HepG2 (cell line): Measurements from ENCODE around the gene SARS2. TPM values are rescaled to one million over a fixed set of nuclear protein-coding genes. Genes with fewer than 3 reads are reported as not detected.

Experiments used
- BHLHE40 ChIP-seq: IDR thresholded peaks from 2 replicates; pipeline ENCODE4 v1.6.1; 2011; ENCODE audit warnings: low read length, improper control_type of control experiment
- CHD2 ChIP-seq: IDR thresholded peaks from 2 replicates; pipeline ENCODE4 v1.6.1; 2011; ENCODE audit warnings: low read depth, low read length, improper control_type of control experiment
- FOXA1 ChIP-seq, 2 experiments: fragments of 450-650 bp in 1 of 2; sonication (generic) in 1 of 2; formaldehyde crosslinking in 1 of 2; IDR thresholded peaks; 2 replicates each; pipeline versions ENCODE4 v1.4.0 to v1.6.1; 2016 to 2020; ENCODE audit warnings: missing genetic modification reagents in 1 of 2
- MAX ChIP-seq: IDR thresholded peaks from 2 replicates; pipeline ENCODE4 v1.6.1; 2012; ENCODE audit warnings: inconsistent platforms
- MED13 ChIP-seq: sonication (generic); formaldehyde crosslinking; IDR thresholded peaks from 2 replicates; pipeline ENCODE4 v1.5.0; 2020; ENCODE audit warnings: missing genetic modification reagents
- NR0B2 ChIP-seq: sonication (generic); formaldehyde crosslinking; IDR thresholded peaks from 2 replicates; pipeline ENCODE4 v1.4.0; 2020; ENCODE audit warnings: mild to moderate bottlenecking, missing genetic modification reagents
- POGZ ChIP-seq: sonication (generic); formaldehyde crosslinking; IDR thresholded peaks from 2 replicates; pipeline ENCODE4 v1.4.0; 2020; ENCODE audit warnings: mild to moderate bottlenecking, missing genetic modification reagents
- RAD21 ChIP-seq: fragments of 450-650 bp; formaldehyde crosslinking; IDR thresholded peaks from 2 replicates; pipeline ENCODE4 v1.5.0; 2020; ENCODE audit warnings: mild to moderate bottlenecking
- RBM22 ChIP-seq: fragments of 200-400 bp; formaldehyde crosslinking; optimal IDR thresholded peaks from 2 replicates; pipeline ENCODE3; 2017; ENCODE audit warnings: mild to moderate bottlenecking, low read length, moderate library complexity
- SP1 ChIP-seq, 2 experiments: fragments of 450-650 bp in 1 of 2; sonication (generic) in 1 of 2; formaldehyde crosslinking in 1 of 2; IDR thresholded peaks; 2 replicates each; pipeline versions ENCODE4 v1.4.0 to v1.6.1; 2016 to 2020; ENCODE audit warnings: missing genetic modification reagents in 1 of 2
- SRY ChIP-seq: sonication (generic); formaldehyde crosslinking; IDR thresholded peaks from 2 replicates; pipeline ENCODE4 v1.8.0; 2022; ENCODE audit warnings: mild to moderate bottlenecking, missing genetic modification reagents
- ZC3H13 ChIP-seq: sonication (generic); formaldehyde crosslinking; IDR thresholded peaks from 2 replicates; pipeline ENCODE4 v1.8.1; 2023; ENCODE audit warnings: mild to moderate bottlenecking, missing genetic modification reagents, moderate library complexity
- ZIK1 ChIP-seq: sonication (generic); formaldehyde crosslinking; IDR thresholded peaks from 2 replicates; pipeline ENCODE4 v1.5.0; 2020; ENCODE audit warnings: mild to moderate bottlenecking, low read depth, missing genetic modification reagents, borderline replicate concordance
- ZNF143 ChIP-seq: sonication (generic); formaldehyde crosslinking; IDR thresholded peaks from 2 replicates; pipeline ENCODE4 v1.4.0; 2020; ENCODE audit warnings: missing genetic modification reagents
- ZNF205 ChIP-seq: IDR thresholded peaks from 2 replicates; pipeline ENCODE4 v1.6.1; 2018; ENCODE audit warnings: missing biosample characterization, missing genetic modification reagents
- ZNF484 ChIP-seq: sonication (generic); formaldehyde crosslinking; IDR thresholded peaks from 2 replicates; pipeline ENCODE4 v1.5.1; 2020; ENCODE audit warnings: mild to moderate bottlenecking, low read depth, missing genetic modification reagents, borderline replicate concordance
- ZNF569 ChIP-seq: sonication (generic); formaldehyde crosslinking; IDR thresholded peaks from 2 replicates; pipeline ENCODE4 v1.5.0; 2020; ENCODE audit warnings: mild to moderate bottlenecking, missing genetic modification reagents, moderate library complexity, borderline replicate concordance
- ZNF772 ChIP-seq: sonication (generic); formaldehyde crosslinking; IDR thresholded peaks from 2 replicates; pipeline ENCODE4 v1.5.0; 2020; ENCODE audit warnings: mild to moderate bottlenecking, missing genetic modification reagents
- polyA plus RNA-seq, 8 experiments: library from polyadenylated mRNA; depleted of rRNA in 3 of 8; stranded (reverse) in 7 of 8; unstranded in 1 of 8; fragments of >200 nt; fragmentation: Illumina TruSeq in 4 of 8; extraction: Trizol in 4 of 8; gene quantifications; 2 replicates each; pipeline versions ENCODE4 v1.2.1 to v1.2.3, GENCODE V29; 2011 to 2016; ENCODE audit warnings: low read depth in 4 of 8, missing spikeins in 1 of 8, mixed read lengths in 1 of 8; ENCODE audit not compliant: insufficient read depth in 1 of 8
- total RNA-seq, 5 experiments: library from RNA; depleted of rRNA; stranded (reverse); fragments of >200 nt; fragmentation: Illumina TruSeq; extraction: Trizol; gene quantifications; 2 replicates each; pipeline ENCODE4 v1.2.3, GENCODE V29; 2016; ENCODE audit warnings: low read depth in 1 of 5
- TF ChIP-seq, protein P1 (sequence below): conservative IDR thresholded peaks from 2 replicates; pipeline ENCODE4 v1.6.1; 2018; ENCODE audit warnings: missing genetic modification reagents
- TF ChIP-seq, protein P2 (sequence below): sonication (generic); formaldehyde crosslinking; IDR thresholded peaks from 2 replicates; pipeline ENCODE4 v1.9.0; 2021; ENCODE audit warnings: missing genetic modification reagents, borderline replicate concordance
- TF ChIP-seq, protein P3 (sequence below): sonication (generic); formaldehyde crosslinking; IDR thresholded peaks from 2 replicates; pipeline ENCODE4 v1.5.0; 2020; ENCODE audit warnings: missing genetic modification reagents

The SARS2 gene
- total and polyA plus RNA-seq, 2 of the 13 experiments (the other 11 are each of a cell fraction or from before 2014, with no cell fraction given), result 40.0 to 48.6 TPM

DNA sequence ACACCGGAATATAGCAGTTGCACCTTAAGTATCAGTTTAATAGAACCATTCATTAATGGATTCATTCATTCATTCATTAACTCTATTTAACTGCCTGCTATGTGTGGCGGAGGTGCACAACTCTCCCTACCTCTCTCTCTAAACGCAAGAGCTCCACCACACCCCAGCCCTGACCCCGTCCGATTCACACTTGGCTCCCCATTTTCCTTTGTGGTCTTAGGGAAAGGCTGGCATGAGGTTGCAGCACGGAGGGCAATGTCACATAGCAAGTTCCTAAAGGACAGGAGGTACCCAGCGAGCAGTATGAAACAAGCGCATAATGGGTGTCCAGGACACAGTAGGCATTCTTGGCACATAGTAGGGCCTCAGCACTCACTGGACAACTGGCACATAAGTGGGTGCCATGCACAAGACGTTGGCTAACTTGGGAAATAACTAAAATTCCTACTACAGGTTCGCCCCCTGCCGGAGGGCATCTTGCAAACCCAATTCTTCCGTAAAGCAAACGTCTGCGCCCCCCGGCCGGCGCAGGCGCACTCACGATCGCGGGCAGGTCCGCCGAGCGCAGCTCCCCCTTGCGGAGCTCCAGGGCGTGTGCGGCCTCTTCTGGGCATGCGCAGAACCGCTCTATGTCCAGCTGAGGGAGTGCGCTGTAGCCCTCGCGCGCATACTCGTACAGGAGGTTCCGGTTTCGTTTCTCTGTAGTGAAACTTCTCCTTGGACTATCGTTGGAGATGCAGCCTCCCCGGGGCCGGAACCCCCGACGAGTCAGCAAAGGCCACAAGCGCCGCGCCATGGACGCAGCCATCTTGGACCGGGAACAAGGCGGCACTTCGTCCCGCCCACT is at the start of gene SARS2 (continued):
- TF ChIP-seq, protein P1, sequence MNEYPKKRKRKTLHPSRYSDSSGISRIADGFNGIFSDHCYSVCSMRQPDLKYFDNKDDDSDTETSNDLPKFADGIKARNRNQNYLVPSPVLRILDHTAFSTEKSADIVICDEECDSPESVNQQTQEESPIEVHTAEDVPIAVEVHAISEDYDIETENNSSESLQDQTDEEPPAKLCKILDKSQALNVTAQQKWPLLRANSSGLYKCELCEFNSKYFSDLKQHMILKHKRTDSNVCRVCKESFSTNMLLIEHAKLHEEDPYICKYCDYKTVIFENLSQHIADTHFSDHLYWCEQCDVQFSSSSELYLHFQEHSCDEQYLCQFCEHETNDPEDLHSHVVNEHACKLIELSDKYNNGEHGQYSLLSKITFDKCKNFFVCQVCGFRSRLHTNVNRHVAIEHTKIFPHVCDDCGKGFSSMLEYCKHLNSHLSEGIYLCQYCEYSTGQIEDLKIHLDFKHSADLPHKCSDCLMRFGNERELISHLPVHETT, result peak; percentile 93; the same call in 1 of the 2 replicates
- no peak for TF ChIP-seq ZNF569 (CRISPR knock-in tag)
- TF ChIP-seq SP1 (IDR thresholded peaks at IDR 0.05), result no peak
- TF ChIP-seq SP1 (CRISPR knock-in tag; IDR thresholded peaks at IDR 0.05), result peak; percentile 86
- TF ChIP-seq POGZ (CRISPR knock-in tag), result peak; percentile 49; the same call in 1 of the 2 replicates
- TF ChIP-seq, protein P2, sequence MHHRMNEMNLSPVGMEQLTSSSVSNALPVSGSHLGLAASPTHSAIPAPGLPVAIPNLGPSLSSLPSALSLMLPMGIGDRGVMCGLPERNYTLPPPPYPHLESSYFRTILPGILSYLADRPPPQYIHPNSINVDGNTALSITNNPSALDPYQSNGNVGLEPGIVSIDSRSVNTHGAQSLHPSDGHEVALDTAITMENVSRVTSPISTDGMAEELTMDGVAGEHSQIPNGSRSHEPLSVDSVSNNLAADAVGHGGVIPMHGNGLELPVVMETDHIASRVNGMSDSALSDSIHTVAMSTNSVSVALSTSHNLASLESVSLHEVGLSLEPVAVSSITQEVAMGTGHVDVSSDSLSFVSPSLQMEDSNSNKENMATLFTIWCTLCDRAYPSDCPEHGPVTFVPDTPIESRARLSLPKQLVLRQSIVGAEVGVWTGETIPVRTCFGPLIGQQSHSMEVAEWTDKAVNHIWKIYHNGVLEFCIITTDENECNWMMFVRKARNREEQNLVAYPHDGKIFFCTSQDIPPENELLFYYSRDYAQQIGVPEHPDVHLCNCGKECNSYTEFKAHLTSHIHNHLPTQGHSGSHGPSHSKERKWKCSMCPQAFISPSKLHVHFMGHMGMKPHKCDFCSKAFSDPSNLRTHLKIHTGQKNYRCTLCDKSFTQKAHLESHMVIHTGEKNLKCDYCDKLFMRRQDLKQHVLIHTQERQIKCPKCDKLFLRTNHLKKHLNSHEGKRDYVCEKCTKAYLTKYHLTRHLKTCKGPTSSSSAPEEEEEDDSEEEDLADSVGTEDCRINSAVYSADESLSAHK, result no peak
- no peak for TF ChIP-seq NR0B2
- TF ChIP-seq ZNF205 (CRISPR knock-in tag), result peak; percentile 45; the same call in 1 of the 2 replicates
- no peak for TF ChIP-seq RBM22
- peak; percentile 39; the same call in 1 of the 2 replicates for TF ChIP-seq CHD2
- TF ChIP-seq, protein P3, sequence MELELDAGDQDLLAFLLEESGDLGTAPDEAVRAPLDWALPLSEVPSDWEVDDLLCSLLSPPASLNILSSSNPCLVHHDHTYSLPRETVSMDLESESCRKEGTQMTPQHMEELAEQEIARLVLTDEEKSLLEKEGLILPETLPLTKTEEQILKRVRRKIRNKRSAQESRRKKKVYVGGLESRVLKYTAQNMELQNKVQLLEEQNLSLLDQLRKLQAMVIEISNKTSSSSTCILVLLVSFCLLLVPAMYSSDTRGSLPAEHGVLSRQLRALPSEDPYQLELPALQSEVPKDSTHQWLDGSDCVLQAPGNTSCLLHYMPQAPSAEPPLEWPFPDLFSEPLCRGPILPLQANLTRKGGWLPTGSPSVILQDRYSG (CRISPR knock-in tag), result no peak
- TF ChIP-seq ZC3H13 (CRISPR knock-in tag), result peak; percentile 47; the same call in 1 of the 2 replicates
- no peak for TF ChIP-seq ZNF484 (CRISPR knock-in tag)
- TF ChIP-seq ZIK1 (CRISPR knock-in tag), result 0 out of 2 replicates have a peak, but pooled peaks have one; percentile 38
- TF ChIP-seq FOXA1 (IDR thresholded peaks at IDR 0.05), result no peak
- TF ChIP-seq FOXA1 (CRISPR knock-in tag; IDR thresholded peaks at IDR 0.05), result no peak
- TF ChIP-seq ZNF143, result peak; percentile 42; the same call in 1 of the 2 replicates
- TF ChIP-seq MED13, result no peak
- TF ChIP-seq ZNF772 (CRISPR knock-in tag), result peak; percentile 75; the same call in 1 of the 2 replicates
- peak; percentile 49; the same call in 1 of the 2 replicates for TF ChIP-seq SRY
- TF ChIP-seq MAX, result peak; percentile 74
- TF ChIP-seq BHLHE40, result 0 out of 2 replicates have a peak, but pooled peaks have one; percentile 14
- peak; percentile 84 for TF ChIP-seq RAD21 (CRISPR knock-in tag)
